ENCODE results near the gene ZNF571.

ZNF571 gene
- total RNA-seq: 25.0 reads per million, percentile 52 among the genes with 10 or more reads in this experiment

DNA sequence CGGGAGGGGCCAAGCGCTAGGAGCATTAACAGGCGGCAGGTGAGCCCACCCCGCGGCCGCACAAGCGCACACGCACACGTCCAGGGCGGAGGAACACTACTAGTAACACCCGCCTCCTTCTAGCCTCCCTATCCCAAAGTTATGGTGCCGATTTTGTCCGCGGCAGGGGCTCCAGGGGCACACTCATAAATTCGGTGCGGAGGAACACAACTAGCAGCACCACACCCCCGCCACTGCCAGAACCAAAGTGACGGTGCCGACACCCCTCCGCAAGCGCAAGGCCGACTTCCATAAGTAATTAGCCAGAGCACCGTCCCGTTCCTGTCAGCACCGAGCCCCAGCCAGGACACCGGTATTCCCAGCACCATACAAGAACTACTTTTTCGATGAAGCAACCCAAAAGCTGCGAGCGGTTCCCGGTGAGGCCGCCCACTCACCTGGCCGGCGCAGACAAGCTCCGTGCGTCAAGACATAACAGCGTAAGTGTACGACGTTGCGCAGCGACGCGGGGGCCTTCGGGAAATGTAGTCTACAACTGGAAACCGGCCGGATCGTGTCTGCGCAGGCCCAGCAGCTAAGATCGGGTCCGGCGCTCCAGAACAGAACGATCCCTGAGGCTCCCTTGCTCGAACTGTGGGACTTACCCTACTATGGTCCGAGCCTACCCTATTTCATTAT is at the start of gene ZNF571, which contains the start of gene ZNF540:
Gene ZNF571, minus strand, starts transcription at position 489 of the 678 bp plus-strand sequence. CDS start 8,116 bp downstream, outside the sequence.
Gene ZNF540, plus strand, starts transcription at position 573 of the 678 bp plus-strand sequence. CDS start 3,572 bp downstream, outside the sequence.
- peak; percentile 89 for DNase-seq

DNA sequence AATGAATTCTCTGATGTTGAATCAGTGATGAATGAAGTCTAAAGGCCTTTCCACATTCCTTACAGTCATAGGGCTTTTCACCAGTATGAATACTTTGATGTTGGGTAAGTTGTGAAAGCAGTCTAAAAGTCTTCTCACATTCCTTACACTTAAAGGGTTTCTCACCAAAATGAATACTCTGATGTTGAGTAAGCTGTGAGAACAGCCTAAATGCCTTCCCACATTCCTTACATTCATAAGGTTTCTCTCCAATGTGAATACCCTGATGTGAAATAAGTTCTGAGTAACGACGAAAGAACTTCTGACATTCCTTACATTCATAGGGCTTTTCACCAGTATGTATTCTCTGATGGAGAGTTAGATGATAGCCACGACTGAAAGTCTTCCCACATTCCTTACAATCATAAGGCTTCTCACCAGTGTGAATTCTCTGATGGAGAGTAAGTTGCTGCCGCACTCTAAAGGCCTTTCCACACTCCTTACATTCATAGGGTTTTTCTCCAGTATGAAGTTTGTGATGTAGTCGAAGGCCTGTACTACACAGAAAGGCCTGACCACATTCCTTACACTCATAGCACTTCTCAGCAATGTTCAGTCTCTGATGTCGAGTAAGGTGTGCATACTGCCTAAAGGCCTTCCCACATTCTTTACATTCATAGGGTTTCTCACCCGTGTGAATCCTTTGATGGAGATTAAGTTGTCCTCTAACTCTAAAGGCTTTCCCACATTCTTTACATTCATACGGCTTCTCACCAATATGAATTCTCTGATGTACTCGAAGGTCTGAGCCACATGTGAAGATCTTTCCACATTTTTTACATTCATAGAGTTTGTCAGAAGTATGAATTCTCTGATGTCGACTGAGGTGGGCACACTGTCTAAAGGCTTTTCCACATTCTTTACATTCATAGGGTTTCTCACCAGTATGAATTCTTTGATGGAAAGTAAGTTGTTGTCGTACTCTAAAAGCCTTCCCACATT is 40.8 kb upstream of the ZNF571 start:
- DNase-seq: no peak

DNA sequence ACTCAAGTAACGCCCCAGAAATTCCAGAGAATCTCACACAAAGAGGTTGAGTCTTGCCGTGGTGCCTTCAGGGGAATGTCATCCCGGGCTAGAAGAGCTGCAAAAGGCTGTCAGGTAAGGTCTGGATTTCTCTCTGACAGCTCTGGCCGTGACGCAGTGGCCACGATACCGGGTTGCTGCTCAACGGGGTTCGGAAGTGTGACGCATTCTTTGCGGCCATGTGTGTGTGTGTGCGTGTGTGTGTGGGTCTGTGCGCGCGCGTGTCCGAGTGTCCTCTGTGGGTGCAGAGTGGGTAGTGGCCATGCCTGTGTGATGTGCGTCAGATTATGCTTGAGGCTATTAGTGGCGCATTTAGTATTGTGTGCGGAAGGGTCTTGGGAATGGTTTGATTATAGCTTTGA is 390 bp upstream of the ZNF571 start:
- DNase-seq: peak; percentile 50

DNA sequence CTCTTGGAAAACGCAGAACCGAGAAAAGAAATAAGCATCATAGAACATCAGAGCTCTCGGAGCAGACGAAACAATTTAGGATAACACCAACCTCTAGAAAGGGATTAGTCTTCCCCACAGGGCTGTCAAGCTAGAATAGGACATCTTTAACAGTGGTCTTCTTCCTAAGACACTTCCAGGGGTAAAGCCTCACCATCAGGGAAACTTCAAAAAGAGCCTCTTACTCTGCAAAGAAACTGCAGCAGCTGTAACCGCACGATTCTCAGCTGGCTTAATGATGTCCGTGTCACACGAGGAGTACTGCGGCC is 642 bp downstream of the ZNF571 start:
- DNase-seq: no peak

DNA sequence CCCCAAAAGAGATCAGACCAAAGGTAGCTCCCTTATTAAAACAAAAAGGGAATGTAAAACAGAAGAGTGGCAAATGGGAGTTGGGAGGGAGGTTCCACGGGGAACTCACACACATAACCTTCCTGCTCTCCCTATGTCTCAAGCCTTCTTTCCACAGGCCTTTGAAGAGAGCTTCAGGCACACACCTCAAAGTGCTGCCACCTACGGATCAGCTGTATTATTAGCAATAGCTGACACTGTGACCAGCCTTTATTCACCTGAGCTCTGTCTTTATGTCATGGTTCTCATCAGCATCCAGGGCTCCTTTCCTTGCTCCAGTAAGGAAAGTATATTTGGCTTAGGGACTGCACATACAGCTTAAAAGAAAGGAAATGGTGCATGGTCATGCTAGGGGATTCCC is 11.3 kb downstream of the ZNF571 start:
- no peak for DNase-seq

DNA sequence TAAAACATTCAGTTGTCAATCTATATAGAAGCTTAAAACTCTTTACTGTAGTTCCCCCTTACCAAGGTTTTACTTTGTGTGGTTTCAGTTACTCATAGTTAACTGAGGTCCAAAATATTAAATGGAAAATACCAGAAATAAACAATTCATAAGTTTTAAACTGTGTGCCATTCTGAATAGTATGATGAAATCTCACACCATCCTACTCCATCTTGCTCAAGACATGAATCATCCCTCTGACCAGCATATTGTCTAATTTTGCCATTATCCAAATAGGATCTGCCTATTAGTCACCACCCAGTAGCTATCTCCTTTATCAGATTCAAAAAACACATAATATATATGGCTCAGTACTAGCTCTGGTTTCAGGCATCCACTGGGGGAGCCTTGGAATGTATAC is 22.4 kb downstream of the ZNF571 start:
- DNase-seq: no peak

DNA sequence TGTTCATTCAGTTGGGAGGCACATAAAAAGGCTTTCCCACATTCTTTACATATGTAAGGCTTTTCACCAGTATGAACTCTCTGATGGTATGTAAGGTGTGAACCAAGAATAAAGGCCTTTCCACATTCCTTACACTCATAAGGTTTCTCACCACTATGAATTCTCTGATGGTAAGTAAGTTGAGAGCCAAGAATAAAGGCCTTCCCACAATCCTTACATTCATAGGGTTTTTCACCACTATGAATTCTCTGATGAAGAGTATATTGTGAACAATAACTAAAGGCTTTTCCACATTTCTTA is 29.3 kb downstream of the ZNF571 start:
- DNase-seq: no peak

DNA sequence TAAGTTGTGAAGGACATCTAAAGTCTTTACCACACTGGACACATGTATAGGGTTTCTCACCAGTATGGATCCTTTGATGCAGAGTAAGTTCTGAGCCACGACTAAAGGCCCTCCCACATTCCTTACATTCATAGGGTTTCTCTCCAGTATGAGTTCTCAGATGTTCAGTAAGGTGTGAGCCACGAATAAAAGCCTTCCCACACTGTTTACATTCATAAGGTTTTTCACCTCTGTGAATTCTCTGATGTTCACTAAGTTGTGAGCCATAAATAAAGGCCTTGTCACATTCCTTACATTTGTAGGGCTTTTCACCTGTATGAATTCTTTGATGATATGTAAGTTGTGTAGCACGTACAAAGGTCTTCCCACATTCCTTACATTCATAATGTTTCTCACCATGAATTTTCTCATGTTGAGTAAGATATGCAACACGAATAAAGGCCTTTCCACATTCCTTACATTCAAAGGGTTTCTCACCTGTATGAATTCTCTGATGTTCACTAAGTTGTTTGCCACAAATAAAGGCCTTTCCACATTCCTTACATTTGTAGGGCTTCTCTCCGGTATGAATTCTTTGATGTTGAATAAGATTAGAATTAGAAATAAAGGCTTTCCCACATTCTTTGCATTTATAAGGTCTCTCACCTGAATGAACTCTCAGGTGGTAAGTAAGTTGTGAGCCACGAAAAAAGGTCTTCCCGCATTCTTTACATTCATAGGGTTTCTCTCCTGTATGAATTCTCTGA is 29.8 kb downstream of the ZNF571 start:
- no peak for DNase-seq

DNA sequence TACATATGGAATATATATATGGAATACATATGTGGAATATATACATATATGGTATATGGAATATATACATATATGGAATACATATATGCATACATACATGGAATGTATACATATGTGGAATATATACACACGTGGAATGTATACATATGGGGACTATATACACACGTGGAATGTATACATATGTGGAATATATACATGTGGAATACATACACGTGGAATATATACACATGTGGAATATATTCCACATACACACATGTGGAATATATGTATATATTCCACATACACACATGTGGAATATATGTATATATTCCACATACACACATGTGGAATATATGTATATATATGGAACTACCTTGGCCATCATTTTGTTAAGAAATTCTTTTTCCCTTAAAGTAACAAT is 31.1 kb downstream of the ZNF571 start:
- no peak for DNase-seq

DNA sequence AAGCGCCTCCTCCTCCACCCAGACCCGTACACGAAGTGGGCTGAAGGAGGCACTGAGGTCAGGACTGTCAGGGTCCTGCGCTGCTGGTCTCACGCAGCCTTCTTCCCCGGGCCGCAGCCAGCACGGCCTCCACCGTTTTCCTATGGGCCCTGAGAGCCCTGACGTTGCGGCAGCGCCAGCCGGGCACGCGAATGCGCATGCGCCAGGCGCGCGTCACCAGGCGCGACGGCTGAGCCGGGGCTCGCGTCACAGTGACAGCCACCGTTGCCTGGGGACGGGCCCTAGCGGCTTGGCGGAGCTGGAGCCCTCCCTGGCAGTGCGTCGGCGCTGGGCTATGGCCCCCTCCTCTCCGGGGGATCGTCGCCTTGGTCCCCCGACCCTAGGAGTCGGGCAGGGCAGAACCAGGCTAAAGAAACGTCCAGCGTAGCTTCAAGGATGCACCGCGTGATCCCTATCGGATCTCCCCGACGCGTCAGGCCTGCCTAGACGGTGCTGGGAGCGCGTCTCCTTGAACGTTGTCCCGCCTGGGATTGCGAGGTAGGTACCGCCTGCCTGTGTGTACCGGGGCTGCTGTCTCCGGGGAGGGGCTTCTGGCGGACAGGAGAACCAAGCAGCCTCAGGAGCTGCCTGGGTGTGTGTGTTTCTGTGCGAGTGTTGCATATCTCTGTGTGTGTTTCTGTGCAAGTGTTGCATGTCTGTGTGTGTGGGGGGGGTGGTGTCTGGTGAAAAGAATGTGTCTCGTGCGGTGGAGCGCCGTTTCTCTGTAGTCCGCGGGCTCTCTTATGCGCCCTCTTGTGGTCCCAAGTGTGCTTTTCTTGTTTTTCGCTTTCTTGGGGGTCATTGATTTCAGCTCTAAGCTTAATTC is 43.2 kb downstream of the ZNF571 start:
- peak; percentile 10 for DNase-seq

DNA sequence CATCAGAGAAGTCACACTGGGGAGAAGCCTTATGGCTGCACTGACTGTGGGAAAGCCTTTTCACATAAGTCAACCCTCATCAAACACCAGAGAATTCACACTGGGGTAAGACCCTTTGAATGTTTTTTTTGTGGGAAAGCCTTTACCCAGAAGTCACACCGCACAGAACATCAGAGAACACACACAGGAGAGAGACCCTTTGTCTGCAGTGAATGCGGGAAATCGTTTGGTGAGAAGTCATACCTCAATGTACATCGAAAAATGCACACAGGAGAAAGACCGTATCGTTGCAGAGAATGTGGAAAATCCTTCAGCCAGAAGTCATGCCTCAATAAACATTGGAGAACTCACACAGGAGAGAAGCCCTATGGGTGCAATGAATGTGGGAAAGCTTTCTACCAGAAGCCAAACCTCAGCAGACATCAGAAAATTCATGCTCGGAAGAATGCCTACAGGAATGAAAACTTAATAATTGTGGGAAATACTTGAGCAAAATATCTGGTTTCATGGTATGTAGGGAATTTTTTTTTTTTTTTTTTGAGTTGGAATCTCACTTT is 57.1 kb downstream of the ZNF571 start:
- DNase-seq: no peak

DNA sequence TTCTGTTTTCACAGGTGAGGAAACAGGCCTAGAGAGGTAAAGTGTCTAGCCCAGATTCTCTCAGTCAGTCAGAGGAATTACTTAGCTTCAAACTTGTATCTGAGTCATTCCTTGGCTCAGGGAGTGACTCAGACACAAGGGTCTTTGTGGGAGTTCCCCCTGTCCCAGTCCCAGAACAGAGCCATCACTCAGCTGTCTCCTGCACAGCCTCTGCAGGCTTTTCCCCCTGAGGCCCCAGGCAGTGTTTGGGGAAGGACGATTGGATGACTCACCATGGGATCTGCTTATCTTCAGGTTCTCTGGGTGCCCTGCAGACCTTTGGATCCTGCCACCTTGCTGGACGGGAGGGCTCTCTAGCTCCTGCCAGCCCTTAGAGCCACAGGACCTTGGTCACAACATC is 74.7 kb downstream of the ZNF571 start:
- no peak for DNase-seq

Measured in effector CD4-positive, alpha-beta T cell (primary cell).